Stomach smooth muscle (tissue), 2 donors: Measurements from ENCODE around the gene TIGAR.

ENCODE experiments used
- H3K27ac ChIP-seq: one replicate; pipeline ENCODE4 v1.7.0; 2013; ENCODE audit warnings: mild to moderate bottlenecking, low read length, inconsistent platforms
- H3K27me3 ChIP-seq, 2 donors: one replicate each; pipeline ENCODE4 v1.7.0; 2013; ENCODE audit warnings: low read length in 2 of 2; ENCODE audit not compliant: insufficient read depth in 2 of 2, control insufficient read depth in 1 of 2
- H3K36me3 ChIP-seq, 2 donors: one replicate each; pipeline ENCODE4 v1.7.0; 2013; ENCODE audit warnings: low read length in 2 of 2; ENCODE audit not compliant: control insufficient read depth in 2 of 2, insufficient read depth in 2 of 2
- H3K4me1 ChIP-seq: one replicate; pipeline ENCODE4 v1.7.0; 2013; ENCODE audit warnings: low read length; ENCODE audit not compliant: control insufficient read depth, insufficient read depth
- H3K4me3 ChIP-seq, 2 donors: one replicate each; pipeline ENCODE4 v1.7.0; 2013; ENCODE audit warnings: low read length in 2 of 2
- H3K9ac ChIP-seq, 2 donors: one replicate each; pipeline ENCODE4 v1.7.0; 2013; ENCODE audit warnings: low read length in 2 of 2, mild to moderate bottlenecking in 1 of 2
- H3K9me3 ChIP-seq, 2 donors: one replicate each; pipeline ENCODE4 v1.7.0; 2013; ENCODE audit warnings: low read length in 2 of 2; ENCODE audit not compliant: control insufficient read depth in 2 of 2
- donor health status: healthy.
- donor health status: Pancreatic carcinoma.

TIGAR gene

DNA sequence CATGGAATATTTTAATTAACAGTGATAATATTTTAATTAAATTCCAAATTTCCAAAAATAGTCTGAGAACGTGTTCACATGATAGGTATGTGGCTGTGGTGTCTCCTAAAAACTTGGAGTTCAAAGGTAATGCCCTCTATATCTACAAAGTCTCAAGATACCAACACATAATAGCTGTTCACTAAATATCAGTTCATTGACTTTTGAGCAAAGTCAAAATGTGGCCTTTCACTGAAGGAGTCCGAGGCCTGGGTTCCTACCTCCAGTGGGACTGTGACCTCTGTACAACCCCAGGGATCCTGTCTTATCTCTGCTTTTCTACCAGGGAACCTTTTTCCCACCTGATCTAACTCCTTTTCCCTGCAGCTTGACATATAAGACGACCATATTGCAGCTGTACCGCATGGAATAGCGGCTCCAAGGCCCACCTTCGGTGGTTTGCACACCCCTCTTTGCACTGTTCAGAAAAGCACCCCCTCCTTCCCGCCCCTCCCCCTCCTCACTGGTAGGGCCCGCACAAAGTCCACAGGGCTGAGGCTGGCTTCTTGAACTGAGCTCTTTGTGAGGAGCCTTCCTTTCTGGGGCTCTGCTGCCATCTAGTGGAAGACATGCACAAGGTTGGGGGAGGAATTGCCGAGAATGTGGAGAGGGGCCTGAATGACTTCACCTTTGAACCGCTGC, 44.3 kb upstream of the TIGAR start:
- peak overlapping the region; percentile 92 for H3K27ac ChIP-seq
- H3K4me1 ChIP-seq: peaks cover 68% of the 10 kb centered on the region
- H3K4me3 ChIP-seq: peak overlapping the region; percentile 98
- H3K9ac ChIP-seq: peak overlapping the region; percentile 47 to 99
- H3K9me3 ChIP-seq: no peaks in the 10 kb centered on the region
- peaks cover 27 to 32% of the 10 kb centered on the region in 2 donors for H3K36me3 ChIP-seq
- H3K27me3 ChIP-seq: no peaks in the 10 kb centered on the region

DNA sequence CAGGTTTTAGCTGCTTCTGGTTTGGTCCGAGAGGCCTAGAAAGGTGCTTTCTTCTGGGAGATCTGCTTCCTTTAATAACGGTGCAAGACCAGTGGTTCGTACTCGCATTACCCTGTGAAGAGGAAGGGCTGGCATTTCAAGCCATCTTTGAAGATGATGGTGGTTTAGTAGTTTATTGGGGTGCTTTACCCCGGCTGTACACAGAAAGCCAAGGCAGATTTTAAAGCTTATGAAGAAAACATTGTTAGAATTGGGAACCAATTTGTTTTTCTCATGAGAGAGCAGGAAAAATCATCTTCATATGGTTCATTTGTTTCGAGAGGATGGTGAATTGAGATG, 43.8 kb upstream of the TIGAR start:
- Histone ChIP-seq H3K27me3 (no peaks in the 10 kb centered on the region), H3K27ac (peak overlapping the region; percentile 49), H3K9ac (peak overlapping the region; percentile 39 to 47), H3K36me3 (peaks cover 30 to 36% of the 10 kb centered on the region in 2 donors), H3K4me3 (peak overlapping the region; percentile 38 to 98), H3K4me1 (peaks cover 69% of the 10 kb centered on the region), H3K9me3 (no peaks in the 10 kb centered on the region)

DNA sequence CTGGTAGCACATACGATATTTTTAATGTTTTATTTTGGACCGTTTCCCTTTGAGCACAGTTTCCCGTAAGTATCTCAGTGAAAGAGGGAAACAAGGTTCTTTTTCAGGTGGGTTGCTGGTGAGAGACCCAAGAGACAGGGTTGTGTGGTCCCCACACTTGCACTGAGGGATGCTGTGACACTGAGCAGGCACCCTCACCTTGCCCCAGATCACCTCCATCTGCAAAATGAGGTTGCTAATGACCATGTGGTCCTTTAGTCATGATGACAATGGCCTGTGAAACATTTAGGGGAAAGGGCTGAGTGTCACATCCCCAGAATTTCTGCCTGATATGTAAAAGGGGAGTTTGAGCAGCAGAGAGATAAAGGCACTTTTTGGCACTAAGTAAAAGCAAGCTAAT, 43.2 kb upstream of the TIGAR start:
- H3K4me1 ChIP-seq: peaks cover 67% of the 10 kb centered on the region
- no peaks in the 10 kb centered on the region for H3K9me3 ChIP-seq
- H3K27me3 ChIP-seq: no peaks in the 10 kb centered on the region
- H3K36me3 ChIP-seq: peaks cover 37 to 43% of the 10 kb centered on the region in 2 donors
- H3K4me3 ChIP-seq: no peak overlapping the region
- H3K27ac ChIP-seq: peak overlapping the region; percentile 18
- no peak overlapping the region for H3K9ac ChIP-seq

DNA sequence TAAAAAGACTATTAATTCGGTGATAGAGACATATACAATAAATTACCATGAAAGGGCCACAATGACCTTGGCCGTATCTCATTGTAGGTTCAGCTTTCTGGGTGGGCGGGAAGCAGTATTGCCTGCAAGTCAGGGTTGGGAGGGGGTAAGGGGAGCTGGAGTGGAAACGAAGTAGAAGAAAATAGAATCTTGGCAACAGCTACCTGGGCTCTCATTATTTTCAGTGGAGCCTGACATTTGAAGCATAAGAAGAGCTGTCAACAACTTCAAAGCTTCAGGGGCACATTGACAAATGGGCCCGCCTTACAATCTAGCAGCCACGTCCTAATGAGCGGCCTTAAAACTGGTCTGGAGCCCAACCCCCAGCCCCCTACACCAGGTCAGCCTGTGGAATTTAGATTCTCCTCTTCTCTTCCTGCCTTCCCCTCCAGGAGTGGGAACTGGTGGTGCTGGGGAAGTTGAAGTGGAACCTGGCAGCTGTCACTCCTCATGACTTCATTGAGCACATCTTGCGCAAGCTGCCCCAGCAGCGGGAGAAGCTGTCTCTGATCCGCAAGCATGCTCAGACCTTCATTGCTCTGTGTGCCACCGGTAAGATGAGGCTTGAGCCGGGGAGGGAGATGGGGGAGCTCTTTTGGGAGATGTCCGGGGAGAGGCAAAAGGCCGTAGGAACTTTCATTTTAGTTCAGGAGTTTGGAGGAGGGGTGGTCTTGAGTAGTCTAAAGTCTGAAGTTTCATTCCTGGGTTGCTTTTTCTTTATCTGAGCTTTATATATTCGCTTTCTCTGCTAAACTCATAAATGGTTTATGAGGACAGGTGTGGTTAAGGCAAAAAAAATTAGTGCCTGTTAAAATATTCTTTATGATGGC, 42.5 kb upstream of the TIGAR start:
- H3K4me3 ChIP-seq: peak overlapping the region; percentile 8 to 16
- H3K9ac ChIP-seq: peak overlapping the region in 1 of 2 donors; percentile 16
- H3K27me3 ChIP-seq: no peaks in the 10 kb centered on the region
- H3K27ac ChIP-seq: peak overlapping the region; percentile 71
- H3K36me3 ChIP-seq: peaks cover 42 to 48% of the 10 kb centered on the region in 2 donors
- H3K9me3 ChIP-seq: no peaks in the 10 kb centered on the region
- H3K4me1 ChIP-seq: peaks cover 62% of the 10 kb centered on the region

DNA sequence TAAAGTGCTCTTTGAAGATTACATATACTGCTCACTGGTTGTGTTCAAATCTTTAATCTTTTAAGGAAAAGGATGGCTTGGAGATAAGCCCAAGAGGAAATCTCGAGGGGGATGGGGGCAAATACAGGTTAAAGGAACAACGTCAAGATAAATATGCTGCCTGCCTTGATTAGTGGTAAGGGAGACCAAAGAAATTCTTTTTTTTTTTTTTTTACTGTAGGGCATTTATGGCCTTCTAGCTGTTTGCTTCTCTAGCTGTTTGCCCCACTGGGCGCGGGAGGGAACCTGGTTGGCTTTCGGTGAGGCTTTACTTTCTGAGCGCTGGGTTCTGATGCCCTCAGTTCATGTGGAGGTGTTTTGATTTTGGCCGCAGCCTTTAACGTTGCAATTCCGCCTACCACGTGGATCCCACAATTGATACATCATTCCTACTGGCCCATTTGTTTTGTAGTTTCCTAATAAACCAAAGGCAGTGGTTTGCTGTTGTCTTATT, 41.8 kb upstream of the TIGAR start:
- H3K9ac ChIP-seq: peak overlapping the region in 1 of 2 donors; percentile 18

DNA sequence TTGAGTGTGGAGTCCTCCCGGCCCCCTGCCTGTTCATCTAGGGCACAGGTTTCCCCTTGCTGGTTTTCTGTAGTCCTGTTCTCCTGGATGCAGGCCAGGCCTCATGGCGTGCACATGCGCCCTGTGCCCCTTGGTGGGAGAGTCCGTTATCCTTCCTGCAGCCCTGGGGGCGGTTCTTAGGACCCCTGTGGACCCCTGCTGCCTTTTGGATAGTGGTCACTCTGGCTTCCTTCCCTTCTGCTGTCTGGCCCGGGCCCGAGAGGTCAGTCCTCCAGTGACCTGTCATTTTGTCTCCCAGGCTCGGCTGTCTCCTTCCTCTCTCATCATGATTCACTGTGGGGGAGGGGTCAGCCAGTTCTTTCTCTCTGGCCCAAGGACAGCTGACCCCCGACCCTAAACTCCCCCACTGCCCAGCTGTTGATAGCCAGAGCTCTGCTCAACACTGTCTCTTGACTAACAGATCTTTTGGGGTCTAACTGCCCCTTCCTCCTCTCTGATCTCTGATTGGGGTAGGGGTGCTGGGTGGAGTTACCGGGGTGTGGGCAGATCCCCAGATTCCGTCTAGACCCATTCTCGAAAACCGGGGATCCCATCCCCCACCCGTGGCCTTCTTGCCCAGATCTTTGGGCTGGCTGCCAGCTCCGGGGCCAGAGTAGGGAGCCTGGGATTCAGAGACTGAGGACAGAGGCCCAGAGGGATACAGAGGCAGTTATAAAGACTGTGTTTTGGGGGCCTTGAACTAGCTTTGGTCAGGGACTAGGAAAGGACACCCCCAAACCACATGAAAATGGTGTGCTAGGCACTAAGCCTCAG, 40.5 kb upstream of the TIGAR start:
- Histone ChIP-seq H3K27ac (peak overlapping the region; percentile 71), H3K9me3 (no peaks in the 10 kb centered on the region), H3K27me3 (no peaks in the 10 kb centered on the region), H3K4me3 (peak overlapping the region; percentile 15 to 57), H3K4me1 (peaks cover 62% of the 10 kb centered on the region), H3K36me3 (peaks cover 59 to 64% of the 10 kb centered on the region in 2 donors), H3K9ac (peak overlapping the region; percentile 18 to 51)

More for the DNA sequence above, 41.8 kb upstream of the TIGAR start:
- no peaks in the 10 kb centered on the region for H3K27me3 ChIP-seq
- H3K4me1 ChIP-seq: peaks cover 61% of the 10 kb centered on the region
- H3K27ac ChIP-seq: peak overlapping the region; percentile 71
- peaks cover 49 to 54% of the 10 kb centered on the region in 2 donors for H3K36me3 ChIP-seq
- H3K4me3 ChIP-seq: peak overlapping the region in 1 of 2 donors; percentile 47
- H3K9me3 ChIP-seq: no peaks in the 10 kb centered on the region

DNA sequence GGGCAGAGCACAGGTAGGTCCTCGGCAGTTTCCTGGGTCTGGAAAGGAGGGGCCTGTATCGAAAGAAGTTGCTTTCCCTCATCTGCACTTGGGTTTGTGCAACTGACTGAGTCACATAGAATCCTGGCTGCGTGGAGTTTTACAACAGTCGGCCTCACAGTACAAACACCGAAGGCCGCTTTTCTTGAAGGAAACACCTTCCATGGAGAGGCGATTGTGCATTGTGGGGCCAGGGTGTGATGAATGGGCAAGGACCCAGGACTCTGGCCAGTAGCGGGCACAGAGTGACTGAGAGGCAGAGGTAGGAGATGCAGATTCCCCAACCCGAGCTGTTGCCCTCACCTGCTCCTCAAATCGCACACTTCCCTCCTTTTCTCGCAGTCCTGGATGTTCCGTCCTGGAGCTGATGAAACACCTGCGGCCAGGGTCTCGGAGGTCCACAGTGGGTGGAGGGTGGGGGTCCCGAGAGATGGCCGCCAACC, 39.8 kb upstream of the TIGAR start:
- peak overlapping the region; percentile 5 to 51 for H3K9ac ChIP-seq

DNA sequence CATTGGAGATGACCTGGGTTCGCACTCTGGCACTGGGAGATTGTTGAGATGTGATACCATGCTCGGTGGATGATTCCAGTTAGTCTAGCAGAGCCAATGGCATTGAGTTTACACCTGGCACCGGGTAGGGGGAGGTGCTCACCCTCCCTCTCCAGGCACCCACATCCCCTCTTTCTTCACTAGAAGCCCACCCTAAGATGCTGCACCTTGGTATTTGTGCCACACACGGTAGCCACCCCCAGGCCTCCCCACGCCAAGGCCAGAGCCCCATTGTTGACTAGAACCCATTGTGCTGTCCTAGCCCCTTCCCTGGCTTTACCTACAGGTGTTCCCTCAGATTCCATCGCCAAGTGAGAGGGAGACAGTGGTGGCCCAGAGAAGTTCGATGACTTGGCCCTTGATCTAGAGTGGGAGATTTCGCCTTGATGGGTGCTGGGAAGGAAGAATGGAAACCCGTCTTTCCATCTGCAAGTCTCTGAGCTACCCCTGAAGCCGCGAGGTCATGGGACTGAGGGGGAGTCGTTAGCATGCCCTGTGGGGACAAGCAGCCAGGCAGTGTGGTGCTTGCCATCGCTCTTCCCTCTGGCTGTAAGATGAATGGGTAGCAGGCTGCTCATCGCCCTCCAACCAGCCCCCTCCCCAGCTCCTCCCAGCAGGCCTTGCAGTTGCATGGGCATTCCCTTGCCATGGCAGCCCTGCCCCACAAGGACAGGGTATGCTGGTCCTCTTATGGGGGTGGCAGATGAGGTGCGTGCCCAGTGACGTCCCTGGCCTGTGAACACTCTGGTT, 38.7 kb upstream of the TIGAR start:
- no peak overlapping the region for H3K4me3 ChIP-seq
- no peaks in the 10 kb centered on the region for H3K27me3 ChIP-seq
- H3K9ac ChIP-seq: no peak overlapping the region
- no peaks in the 10 kb centered on the region for H3K9me3 ChIP-seq
- no peak overlapping the region for H3K27ac ChIP-seq
- peaks cover 66% of the 10 kb centered on the region for H3K4me1 ChIP-seq
- peaks cover 66 to 77% of the 10 kb centered on the region in 2 donors for H3K36me3 ChIP-seq

More for the DNA sequence above, 39.8 kb upstream of the TIGAR start:
- Histone ChIP-seq H3K4me3 (peak overlapping the region in 1 of 2 donors; percentile 57), H3K27ac (peak overlapping the region; percentile 71), H3K9me3 (no peaks in the 10 kb centered on the region), H3K36me3 (peaks cover 63 to 70% of the 10 kb centered on the region in 2 donors), H3K27me3 (no peaks in the 10 kb centered on the region), H3K4me1 (peaks cover 63% of the 10 kb centered on the region)

DNA sequence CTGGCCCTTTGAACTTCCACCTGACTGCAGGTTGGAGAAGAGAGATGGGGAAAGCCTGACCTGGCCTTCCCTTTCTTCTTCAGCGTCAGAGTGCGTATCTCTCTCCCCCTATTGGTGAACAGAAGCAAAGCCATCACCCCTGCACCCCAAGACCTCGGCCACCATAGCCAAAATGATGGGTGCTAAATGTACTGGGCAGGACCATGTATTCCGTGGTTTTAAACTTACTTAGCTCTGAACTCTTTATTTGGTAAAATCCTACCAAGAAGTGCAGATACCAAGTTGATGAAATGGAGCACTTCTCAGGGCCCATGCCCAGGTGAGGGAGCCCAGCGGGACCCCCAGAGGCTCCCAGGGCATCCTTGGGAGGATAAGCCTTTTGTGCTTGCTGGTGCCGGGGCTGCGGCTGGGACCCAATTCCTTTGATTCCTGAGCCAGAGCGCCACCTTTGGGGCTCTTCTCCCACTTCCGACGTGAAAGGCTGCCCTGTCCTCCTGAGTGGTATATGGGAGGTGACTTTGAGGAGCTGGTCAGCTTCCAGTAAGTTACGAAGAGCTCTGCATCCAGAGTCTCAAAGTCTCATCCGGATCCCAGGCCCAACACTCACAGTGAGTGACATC, 38.0 kb upstream of the TIGAR start:
- H3K27ac ChIP-seq: no peak overlapping the region
- H3K4me1 ChIP-seq: peaks cover 66% of the 10 kb centered on the region
- no peaks in the 10 kb centered on the region for H3K9me3 ChIP-seq
- H3K27me3 ChIP-seq: no peaks in the 10 kb centered on the region
- peaks cover 68 to 73% of the 10 kb centered on the region in 2 donors for H3K36me3 ChIP-seq
- no peak overlapping the region for H3K9ac ChIP-seq
- no peak overlapping the region for H3K4me3 ChIP-seq
